Pericardium fibroblast (primary cell): Measurements from ENCODE around the gene LRRC4. TPM values are rescaled to one million over a fixed set of nuclear protein-coding genes. Genes with fewer than 3 reads are reported as not detected.

ENCODE experiments used
- total RNA-seq: library from RNA; depleted of rRNA; stranded (reverse); fragments of >200 nt; gene quantifications from 2 replicates; pipeline ENCODE4 v1.2.3, GENCODE V29; 2015

Gene LRRC4, protein sequence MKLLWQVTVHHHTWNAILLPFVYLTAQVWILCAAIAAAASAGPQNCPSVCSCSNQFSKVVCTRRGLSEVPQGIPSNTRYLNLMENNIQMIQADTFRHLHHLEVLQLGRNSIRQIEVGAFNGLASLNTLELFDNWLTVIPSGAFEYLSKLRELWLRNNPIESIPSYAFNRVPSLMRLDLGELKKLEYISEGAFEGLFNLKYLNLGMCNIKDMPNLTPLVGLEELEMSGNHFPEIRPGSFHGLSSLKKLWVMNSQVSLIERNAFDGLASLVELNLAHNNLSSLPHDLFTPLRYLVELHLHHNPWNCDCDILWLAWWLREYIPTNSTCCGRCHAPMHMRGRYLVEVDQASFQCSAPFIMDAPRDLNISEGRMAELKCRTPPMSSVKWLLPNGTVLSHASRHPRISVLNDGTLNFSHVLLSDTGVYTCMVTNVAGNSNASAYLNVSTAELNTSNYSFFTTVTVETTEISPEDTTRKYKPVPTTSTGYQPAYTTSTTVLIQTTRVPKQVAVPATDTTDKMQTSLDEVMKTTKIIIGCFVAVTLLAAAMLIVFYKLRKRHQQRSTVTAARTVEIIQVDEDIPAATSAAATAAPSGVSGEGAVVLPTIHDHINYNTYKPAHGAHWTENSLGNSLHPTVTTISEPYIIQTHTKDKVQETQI
- total RNA-seq, result 0.09 and 0.12 TPM in 2 replicates

DNA sequence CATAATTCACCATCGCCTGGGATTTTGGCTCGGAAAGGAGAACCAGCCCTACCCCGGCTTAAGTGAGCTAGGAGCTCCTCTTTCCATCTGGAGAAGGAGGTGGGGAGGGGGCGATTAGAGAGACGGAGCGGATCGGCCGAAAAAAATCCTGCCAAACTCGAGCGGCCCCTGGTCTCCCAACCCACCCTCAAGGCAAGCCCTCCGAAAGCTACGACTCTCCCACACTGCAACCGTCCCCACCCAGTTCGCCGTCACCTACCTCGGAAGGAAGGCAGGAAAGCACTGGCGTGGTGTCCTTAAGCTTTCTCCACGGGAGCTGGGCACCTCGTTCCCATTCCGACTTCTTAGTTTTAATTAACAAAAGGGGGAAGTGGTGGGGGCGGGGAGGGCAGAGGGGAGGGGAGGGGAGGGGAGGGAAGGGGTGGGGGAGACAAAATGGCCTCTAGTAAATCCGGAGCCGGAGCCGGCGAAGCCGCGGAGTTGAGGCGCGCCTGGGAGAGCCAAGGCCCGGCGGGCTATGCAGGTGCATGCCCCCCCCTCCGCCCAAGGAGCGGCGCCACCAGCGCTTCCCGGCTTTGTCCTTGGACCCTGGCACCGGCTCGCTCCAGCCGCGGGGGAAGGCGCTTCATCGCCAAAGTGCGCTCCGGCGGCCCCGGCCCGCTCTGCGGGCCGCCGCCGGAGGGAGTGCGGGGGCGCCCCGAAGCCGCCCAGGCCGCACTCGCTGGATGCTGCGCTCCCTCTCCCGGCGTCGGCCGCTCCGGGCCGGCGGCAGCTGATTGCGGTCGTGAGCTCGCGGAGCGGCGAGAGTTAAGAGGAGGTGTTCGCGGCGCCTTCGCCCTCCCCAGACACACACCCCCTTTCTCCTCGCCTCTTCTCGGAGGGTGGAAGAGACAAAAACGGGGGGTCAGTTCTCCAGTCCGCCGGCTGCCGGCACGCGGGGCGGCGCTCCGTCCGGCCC is at the start of gene LRRC4:
Gene LRRC4, minus strand, starts transcription at position 784 of the 958 bp plus-strand sequence. CDS start 797 bp downstream, outside the sequence.

Other genes with a start within 250 kb of the LRRC4 start
- 1.7 TPM in 1 of 2 replicates, not detected in the other for gene LEP, start 209.8 kb upstream of the LRRC4 start, total RNA-seq